K562 (cell line): Measurements from ENCODE around the gene TXNRD2. TPM values are rescaled to one million over a fixed set of nuclear protein-coding genes. Genes with fewer than 3 reads are reported as not detected.

Source experiments
- ATAC-seq: fragments of 200-7000 bp; cut with Tn5 transposase; 3 replicates; pipeline ENCODE4 v1.9.1; 2020; ENCODE audit warnings: moderate library complexity
- BruUV-seq: library from RNA; stranded (reverse); fragments of 400-500 nt; replicated peaks from 2 replicates; lab custom pipeline; 2021; lab: Mats Ljungman, UMichigan
- CTCF ChIA-PET: fragments of 300-600 bp; formaldehyde crosslinking; extraction: SDS; loops from one replicate; lab custom pipeline; 2021; ENCODE audit warnings: low intra/inter-chr PET ratio; lab: Yijun Ruan, JAX
- POLR2A ChIA-PET: fragments of 300-600, 350-650 bp; sonication (Branson Sonifier 250); formaldehyde crosslinking; extraction: SDS; loops from one replicate; lab custom pipeline; 2021; ENCODE audit warnings: antibody characterized with exemption, inconsistent platforms; lab: Yijun Ruan, JAX
- DNase-seq, 4 experiments: peaks; one replicate each; pipeline versions ENCODE4 v3.0.0 to v3.0.0-alpha.2; 2011 to 2018; ENCODE audit warnings: low spot score in 3 of 4, mixed read lengths in 3 of 4; ENCODE audit errors: extremely low read depth in 1 of 4
- FAIRE-seq: peaks from 2 replicates; lab custom pipeline; 2011; peaks lifted over from hg19 to GRCh38; lab: Jason Lieb, UNC
- H2AFZ ChIP-seq: 2 replicates; pipeline ENCODE4 v1.6.0; 2011; ENCODE audit warnings: low read depth, low read length, control low read depth, inconsistent platforms
- H3K27ac ChIP-seq: fragments of 200-600 bp; 3 replicates; pipeline ENCODE4 v1.8.0; 2011; ENCODE audit warnings: low read depth, mild to moderate bottlenecking, control low read depth, inconsistent platforms, low read length, moderate library complexity, mixed read lengths; ENCODE audit errors: extremely low read depth
- H3K27me3 ChIP-seq, 2 experiments: fragments of 300-600 bp in 1 of 2; 2 replicates in 1 of 2; 3 replicates in 1 of 2; pipeline versions ENCODE4 v1.6.0 to v1.8.0; 2011; ENCODE audit warnings: inconsistent platforms in 2 of 2, low read length in 2 of 2, mild to moderate bottlenecking in 1 of 2, mixed read lengths in 1 of 2, moderate library complexity in 1 of 2; ENCODE audit not compliant: control insufficient read depth in 2 of 2, insufficient read depth in 2 of 2
- H3K36me3 ChIP-seq: fragments of 300-600 bp; 3 replicates; pipeline ENCODE4 v1.8.0; 2011; ENCODE audit warnings: mild to moderate bottlenecking, low read length, inconsistent platforms; ENCODE audit not compliant: control insufficient read depth, insufficient read depth
- H3K4me1 ChIP-seq, 2 experiments: fragments of 200-600 bp in 1 of 2; replicated peaks in 1 of 2; 2 replicates in 1 of 2; 3 replicates in 1 of 2; pipeline versions ENCODE4 v1.5.1 to v1.8.0; 2011; ENCODE audit warnings: inconsistent platforms in 2 of 2, low read length in 2 of 2, mild to moderate bottlenecking in 1 of 2, mixed read lengths in 1 of 2, moderate library complexity in 1 of 2; ENCODE audit not compliant: control insufficient read depth in 2 of 2, insufficient read depth in 2 of 2
- H3K4me2 ChIP-seq: 2 replicates; pipeline ENCODE4 v1.6.1; 2011; ENCODE audit warnings: low read length, control low read depth, inconsistent platforms, mixed read lengths; ENCODE audit not compliant: insufficient read depth
- H3K4me3 ChIP-seq: fragments of 200-600 bp; sonication (generic), shearing (Covaris generic); 2 replicates; pipeline ENCODE4 v1.5.1; 2016; ENCODE audit warnings: control low read depth, inconsistent platforms
- H3K79me2 ChIP-seq: fragments of 200-600 bp; 3 replicates; pipeline ENCODE4 v1.8.0; 2011; ENCODE audit warnings: low read length, inconsistent platforms; ENCODE audit not compliant: control insufficient read depth, insufficient read depth
- H3K9ac ChIP-seq, 2 experiments: 2 replicates each; pipeline versions ENCODE4 v1.6.0 to v1.6.1; 2011; ENCODE audit warnings: low read depth in 2 of 2, low read length in 2 of 2, control low read depth in 1 of 2, inconsistent platforms in 1 of 2, mild to moderate bottlenecking in 1 of 2, mixed read lengths in 1 of 2; ENCODE audit not compliant: insufficient read depth in 1 of 2
- H3K9me1 ChIP-seq: one replicate; pipeline ENCODE4 v1.6.0; 2011; ENCODE audit warnings: inconsistent platforms, mild to moderate bottlenecking, low read length, moderate library complexity; ENCODE audit not compliant: control insufficient read depth, insufficient read depth
- H3K9me3 ChIP-seq: replicated peaks from 2 replicates; pipeline ENCODE4 v1.5.1; 2011; ENCODE audit warnings: low read depth, low read length, inconsistent platforms; ENCODE audit not compliant: control insufficient read depth, insufficient read depth
- H4K20me1 ChIP-seq: replicated peaks from 2 replicates; pipeline ENCODE4 v1.6.1; 2011; ENCODE audit warnings: low read length, inconsistent platforms, mixed read lengths; ENCODE audit not compliant: control insufficient read depth, insufficient read depth
- CEBPG ChIP-seq, 3 experiments: fragments of 200-800 bp in 1 of 3; sonication (Bioruptor generic) in 1 of 3; sonication (generic) in 1 of 3; formaldehyde crosslinking in 1 of 3; IDR thresholded peaks in 2 of 3; conservative IDR thresholded peaks in 1 of 3; 2 replicates each; pipeline versions ENCODE4 v1.6.1 to v1.8.0; 2016 to 2022; ENCODE audit warnings: missing compliant biosample characterization in 2 of 3, missing genetic modification characterization in 2 of 3, mild to moderate bottlenecking in 1 of 3, missing genetic modification reagents in 1 of 3
- FIP1L1 ChIP-seq: fragments of 200-400 bp; formaldehyde crosslinking; IDR thresholded peaks from 2 replicates; pipeline ENCODE4 v1.6.1; 2018; ENCODE audit warnings: mild to moderate bottlenecking, low read depth, low read length; ENCODE audit not compliant: poor library complexity, severe bottlenecking
- FOXA1 ChIP-seq: fragments of 450-650 bp; IDR thresholded peaks from 2 replicates; pipeline ENCODE4 v1.6.1; 2016; ENCODE audit warnings: mild to moderate bottlenecking, borderline replicate concordance
- NFATC3 ChIP-seq: fragments of 450-650 bp; IDR thresholded peaks from 2 replicates; pipeline ENCODE4 v1.6.1; 2017; ENCODE audit warnings: mild to moderate bottlenecking
- SMARCC2 ChIP-seq: fragments of 450-650 bp; IDR thresholded peaks from 2 replicates; pipeline ENCODE4 v1.6.1; 2017; ENCODE audit warnings: antibody characterized with exemption, moderate library complexity, mild to moderate bottlenecking, low read depth
- ZNF143 ChIP-seq: sonication (generic); formaldehyde crosslinking; IDR thresholded peaks from 2 replicates; pipeline ENCODE4 v1.9.0; 2022; ENCODE audit warnings: mild to moderate bottlenecking, missing genetic modification reagents
- WGBS: fragments of 100-300 bp; shearing (Covaris generic); methylation state at CpG from one replicate; pipeline ENCODE4 v1.1.6; 2016; ENCODE audit warnings: low coverage, mixed read lengths; ENCODE audit not compliant: insufficient coverage; ENCODE audit errors: missing lambda C conversion rate; 5-methylcytosine and 5-hydroxymethylcytosine counted together
- in situ Hi-C: fragments of 300-500 bp; cut with MboI; formaldehyde crosslinking; loops from 4 replicates; pipeline ENCODE4 v1.15.0; 2018; ENCODE audit warnings: inconsistent platforms, mixed read lengths
- intact Hi-C: fragments of 100-400 bp; cut with micrococcal nuclease; formaldehyde crosslinking; loops from 2 replicates; pipeline ENCODE4 v1.14.2; 2022
- polyA plus RNA-seq, 8 experiments: library from polyadenylated mRNA; depleted of rRNA in 4 of 8; stranded (reverse) in 5 of 8; unstranded in 3 of 8; fragments of >200 nt; fragmentation: Nextera tagmentation in 2 of 8; fragmentation: Illumina TruSeq in 1 of 8; extraction: Ambion mirVana in 2 of 8; extraction: Trizol in 1 of 8; gene quantifications; 2 replicates each; pipeline versions ENCODE4 v1.2.1 to v1.2.3, GENCODE V29; 2011 to 2014; ENCODE audit warnings: inconsistent platforms in 1 of 8, missing spikeins in 1 of 8
- total RNA-seq, 7 experiments: library from RNA; depleted of rRNA in 6 of 7; stranded (reverse); fragments of >200 nt in 6 of 7; fragmentation: Illumina TruSeq in 2 of 7; extraction: Trizol in 2 of 7; gene quantifications; 2 replicates each; pipeline versions ENCODE4 v1.2.1 to v1.2.3, GENCODE V29; 2011 to 2021; ENCODE audit warnings: low replicate concordance in 1 of 7
- TF ChIP-seq, protein P1 (sequence below): sonication (generic); formaldehyde crosslinking; IDR thresholded peaks from 2 replicates; pipeline ENCODE4 v1.8.0; 2022; ENCODE audit warnings: missing genetic modification reagents, mild to moderate bottlenecking, borderline replicate concordance
- TF ChIP-seq, protein P2 (sequence below): IDR thresholded peaks from 2 replicates; pipeline ENCODE4 v1.6.1; 2011; ENCODE audit not compliant: insufficient read length; ENCODE audit errors: extremely low read depth
- TF ChIP-seq, protein P3 (sequence below), 2 experiments: fragments of 250-450 bp in 1 of 2; fragments of 450-650 bp in 1 of 2; sonication (Bioruptor Pico) in 1 of 2; IDR thresholded peaks; 2 replicates each; pipeline versions ENCODE4 v1.6.1 to v1.8.0; 2016 to 2021; ENCODE audit warnings: mild to moderate bottlenecking in 2 of 2, moderate library complexity in 2 of 2, missing compliant biosample characterization in 1 of 2, missing genetic modification characterization in 1 of 2

The TXNRD2 gene
- total and polyA plus RNA-seq, 9 of the 15 experiments (the other 6 are each of a cell fraction or from before 2014, with no cell fraction given) = 3.3 to 80.2 (median 49.4) TPM

DNA sequence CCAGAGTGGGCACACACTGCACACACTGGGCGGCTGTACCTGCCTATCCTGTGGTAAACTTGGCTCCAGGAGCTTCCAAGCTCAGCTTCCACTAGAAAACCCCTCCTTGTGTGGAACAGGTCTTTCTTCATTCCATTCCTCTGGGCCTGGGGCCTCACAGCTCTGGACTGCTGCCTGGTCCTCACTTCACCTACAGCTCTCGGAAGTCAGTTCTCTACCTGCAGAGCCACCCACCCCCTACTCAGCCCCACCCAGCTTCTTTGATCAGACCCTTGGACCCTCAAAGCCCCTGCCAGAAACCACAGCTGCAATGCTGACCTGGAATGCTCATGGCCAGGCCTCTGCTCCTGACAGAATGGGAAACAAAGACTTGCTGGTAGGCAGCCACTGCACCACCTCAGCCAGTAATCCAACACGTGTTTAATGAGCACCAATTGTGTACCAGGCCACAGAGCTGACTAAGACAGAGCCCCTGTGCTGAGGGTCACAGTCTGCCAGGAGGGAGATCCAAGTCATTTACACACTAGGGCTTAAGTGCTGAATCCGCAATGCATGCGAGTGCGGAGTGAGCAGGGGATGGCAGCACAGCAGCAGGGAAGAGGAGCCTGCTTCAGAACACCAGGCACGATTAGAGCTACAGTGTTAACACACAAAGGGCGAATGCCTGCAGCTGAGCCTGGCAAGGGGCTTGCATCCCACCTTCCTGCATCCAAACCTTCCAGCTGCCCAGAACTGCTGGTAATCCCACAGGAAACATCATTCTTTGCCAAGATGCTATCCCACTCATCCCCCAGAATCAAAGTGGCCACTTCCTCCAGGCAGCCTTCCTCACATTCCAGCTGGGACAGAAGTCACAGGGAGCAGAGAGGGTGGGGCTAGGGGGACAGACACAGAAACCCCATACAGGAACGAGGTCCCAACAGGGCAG lies 91.5 kb downstream of the TXNRD2 start:
- no peak overlapping the region for H3K27ac ChIP-seq
- no peak overlapping the region for H3K4me2 ChIP-seq
- H4K20me1 ChIP-seq = peaks cover 48% of the 10 kb centered on the region; the same call in 1 of the 2 replicates
- WGBS = 89% methylated on average over 9 of the region's 9 CpGs
- peaks cover 63% of the 10 kb centered on the region for H3K79me2 ChIP-seq
- ATAC-seq (no peak), DNase-seq (no peak), FAIRE-seq (no peak)
- ChIA-PET CTCF (interaction anchor here (0.5 kb wide), 1 partner anchor 101 kb away, joined by 3 read pairs; no protein-coding TSS in a partner anchor), POLR2A (interaction anchor here (0.6 to 13.6 kb wide), 12 partner anchors 9 to 734 kb away, joined by 3 to 247 read pairs (median 5); partner anchors contain the start of gene ESS2)
- H3K27me3 ChIP-seq = no peaks in the 10 kb centered on the region
- H3K9me3 ChIP-seq = peaks cover 5% of the 10 kb centered on the region; the same call in 1 of the 2 replicates
- no TSS peak for BruUV-seq
- H3K4me1 ChIP-seq = peaks cover 13 to 73% of the 10 kb centered on the region in 2 experiments
- H2AFZ ChIP-seq = no peak overlapping the region
- peak overlapping the region in 1 of 2 experiments; percentile 63; a peak in 2 of 4 replicates for H3K9ac ChIP-seq
- intact Hi-C loops = loop anchor here (5.0 to 10.0 kb wide), 3 partner anchors 33 to 175 kb away; partner anchors contain the start of gene TANGO2
- in situ Hi-C loops = no loop called here
- peaks cover 60% of the 10 kb centered on the region for H3K36me3 ChIP-seq
- no peak overlapping the region for H3K4me3 ChIP-seq
- H3K9me1 ChIP-seq = peaks cover 21% of the 10 kb centered on the region
- TF ChIP-seq SMARCC2 = no peak
- no peak for TF ChIP-seq FOXA1
- TF ChIP-seq CEBPG (CRISPR knock-in tag; IDR thresholded peaks at IDR 0.05) = no peak
- TF ChIP-seq CEBPG (tag; conservative IDR thresholded peaks at IDR 0.05 in 1 of 2, IDR thresholded peaks at IDR 0.05 in 1 of 2) = no peak
- no peak for TF ChIP-seq NFATC3
- TF ChIP-seq ZNF143 (CRISPR knock-in tag) = no peak
- TF ChIP-seq, protein P1, sequence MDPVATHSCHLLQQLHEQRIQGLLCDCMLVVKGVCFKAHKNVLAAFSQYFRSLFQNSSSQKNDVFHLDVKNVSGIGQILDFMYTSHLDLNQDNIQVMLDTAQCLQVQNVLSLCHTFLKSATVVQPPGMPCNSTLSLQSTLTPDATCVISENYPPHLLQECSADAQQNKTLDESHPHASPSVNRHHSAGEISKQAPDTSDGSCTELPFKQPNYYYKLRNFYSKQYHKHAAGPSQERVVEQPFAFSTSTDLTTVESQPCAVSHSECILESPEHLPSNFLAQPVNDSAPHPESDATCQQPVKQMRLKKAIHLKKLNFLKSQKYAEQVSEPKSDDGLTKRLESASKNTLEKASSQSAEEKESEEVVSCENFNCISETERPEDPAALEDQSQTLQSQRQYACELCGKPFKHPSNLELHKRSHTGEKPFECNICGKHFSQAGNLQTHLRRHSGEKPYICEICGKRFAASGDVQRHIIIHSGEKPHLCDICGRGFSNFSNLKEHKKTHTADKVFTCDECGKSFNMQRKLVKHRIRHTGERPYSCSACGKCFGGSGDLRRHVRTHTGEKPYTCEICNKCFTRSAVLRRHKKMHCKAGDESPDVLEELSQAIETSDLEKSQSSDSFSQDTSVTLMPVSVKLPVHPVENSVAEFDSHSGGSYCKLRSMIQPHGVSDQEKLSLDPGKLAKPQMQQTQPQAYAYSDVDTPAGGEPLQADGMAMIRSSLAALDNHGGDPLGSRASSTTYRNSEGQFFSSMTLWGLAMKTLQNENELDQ (CRISPR knock-in tag) = no peak
- TF ChIP-seq FIP1L1 = no peak
- TF ChIP-seq, protein P2, sequence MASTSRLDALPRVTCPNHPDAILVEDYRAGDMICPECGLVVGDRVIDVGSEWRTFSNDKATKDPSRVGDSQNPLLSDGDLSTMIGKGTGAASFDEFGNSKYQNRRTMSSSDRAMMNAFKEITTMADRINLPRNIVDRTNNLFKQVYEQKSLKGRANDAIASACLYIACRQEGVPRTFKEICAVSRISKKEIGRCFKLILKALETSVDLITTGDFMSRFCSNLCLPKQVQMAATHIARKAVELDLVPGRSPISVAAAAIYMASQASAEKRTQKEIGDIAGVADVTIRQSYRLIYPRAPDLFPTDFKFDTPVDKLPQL = no peak
- TF ChIP-seq, protein P3, sequence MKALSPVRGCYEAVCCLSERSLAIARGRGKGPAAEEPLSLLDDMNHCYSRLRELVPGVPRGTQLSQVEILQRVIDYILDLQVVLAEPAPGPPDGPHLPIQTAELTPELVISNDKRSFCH (CRISPR knock-in tag; IDR thresholded peaks at IDR 0.05) = no peak
- TF ChIP-seq, protein P3 (tag; IDR thresholded peaks at IDR 0.05) = no peak
